CD4-positive, CD25-positive, alpha-beta regulatory T cell (primary cell): ENCODE measurements around the gene BRCA1. TPM values are rescaled to one million over a fixed set of nuclear protein-coding genes. Genes with fewer than 3 reads are reported as not detected.
"Not testable (repeated sequence)": the region's sequence is repeated elsewhere in the genome, so short reads cannot be mapped to it uniquely, and the experiment has no call there.

Experiments
- ATAC-seq, 2 donors: fragments of 150-1000 bp; cut with Tn5 transposase; one replicate each; pipeline ENCODE4 v1.10.0; 2021; ENCODE audit warnings: low read depth in 2 of 2, moderate number of reproducible peaks in 2 of 2, moderate library complexity in 1 of 2
- DNase-seq, 3 donors: peaks; one replicate each; pipeline versions ENCODE4 v3.0.0 to v3.0.0-alpha.2; 2012 to 2022; ENCODE audit warnings: mixed read lengths in 1 of 3
- H3K27ac ChIP-seq: one replicate; pipeline ENCODE4 v1.7.0; 2013; ENCODE audit warnings: mild to moderate bottlenecking, low read length; ENCODE audit not compliant: insufficient read depth, poor library complexity, severe bottlenecking
- H3K27me3 ChIP-seq: one replicate; pipeline ENCODE4 v1.7.0; 2013; ENCODE audit warnings: low read length; ENCODE audit not compliant: control insufficient read depth, insufficient read depth
- H3K36me3 ChIP-seq: one replicate; pipeline ENCODE4 v1.7.0; 2013; ENCODE audit warnings: mild to moderate bottlenecking, low read length, moderate library complexity; ENCODE audit not compliant: control insufficient read depth, insufficient read depth
- H3K4me1 ChIP-seq: 2 replicates; pipeline ENCODE4 v1.7.0; 2013; ENCODE audit warnings: mild to moderate bottlenecking, low read length; ENCODE audit not compliant: insufficient read depth, control insufficient read depth, poor library complexity, severe bottlenecking
- H3K4me3 ChIP-seq: one replicate; pipeline ENCODE4 v1.7.0; 2013; ENCODE audit warnings: low read depth, mild to moderate bottlenecking, low read length, moderate library complexity
- H3K9me3 ChIP-seq, 2 experiments: 1 replicate in 1 of 2; 2 replicates in 1 of 2; pipeline ENCODE4 v1.7.0; 2013; ENCODE audit warnings: low read length in 2 of 2, mild to moderate bottlenecking in 1 of 2, moderate library complexity in 1 of 2; ENCODE audit not compliant: control insufficient read depth in 2 of 2
- H3K27ac Mint-ChIP-seq, 3 donors: one replicate each; pipeline ENCODE4 v1.8.0; 2020 to 2022; ENCODE audit warnings: mild to moderate bottlenecking in 3 of 3, mixed read lengths in 3 of 3, moderate library complexity in 2 of 3
- H3K27me3 Mint-ChIP-seq: one replicate; pipeline ENCODE4 v1.8.0; 2022; ENCODE audit warnings: mild to moderate bottlenecking, mixed read lengths
- H3K36me3 Mint-ChIP-seq: one replicate; pipeline ENCODE4 v1.8.0; 2020; ENCODE audit warnings: mixed read lengths
- H3K4me1 Mint-ChIP-seq, 4 donors: one replicate each; pipeline ENCODE4 v1.8.0; 2020 to 2022; ENCODE audit warnings: mixed read lengths in 4 of 4, mild to moderate bottlenecking in 1 of 4
- H3K4me3 Mint-ChIP-seq, 4 donors: one replicate each; pipeline ENCODE4 v1.8.0; 2020 to 2022; ENCODE audit warnings: mild to moderate bottlenecking in 4 of 4, mixed read lengths in 4 of 4, moderate library complexity in 3 of 4
- H3K9me3 Mint-ChIP-seq, 7 donors: one replicate each; pipeline ENCODE4 v1.8.0; 2020 to 2022; ENCODE audit warnings: mixed read lengths in 7 of 7, mild to moderate bottlenecking in 3 of 7, moderate library complexity in 2 of 7
- polyA plus RNA-seq, 4 donors: library from polyadenylated mRNA; unstranded; fragments of 300-500 nt; fragmentation: Illumina TruSeq; gene quantifications; one replicate each; pipeline ENCODE4 v1.2.3, GENCODE V29; 2021
- total RNA-seq: library from RNA; stranded (reverse); gene quantifications from one replicate; pipeline ENCODE4 v1.2.3, GENCODE V29; 2022

The BRCA1 gene
- total and polyA plus RNA-seq, 5 donors from 2014 or later, result 1.0 to 5.7 (median 1.8) TPM

DNA sequence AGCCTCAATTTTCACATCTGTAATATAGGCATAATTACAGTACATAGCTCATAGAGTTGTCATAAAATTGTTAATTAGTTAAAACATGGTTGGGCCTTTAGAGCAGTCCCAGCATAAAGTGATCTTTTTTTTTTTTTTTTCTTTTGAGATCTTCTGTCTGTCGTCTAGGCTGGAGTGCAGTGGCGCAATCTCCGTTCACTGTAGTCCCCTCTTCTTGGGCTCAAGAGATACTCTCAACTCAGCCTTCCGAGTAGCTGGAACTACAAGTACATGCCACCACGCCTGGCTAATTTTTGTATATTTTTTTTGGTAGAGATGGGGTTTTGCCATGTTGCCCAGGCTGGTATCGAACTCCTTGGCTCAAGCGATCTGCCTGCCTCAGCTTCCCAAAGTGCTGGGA is 69.1 kb downstream of the BRCA1 start:
- Mint-ChIP-seq H3K36me3 (no peaks in the 10 kb centered on the region), H3K4me1 (no peaks in the 10 kb centered on the region), H3K27ac (no peak overlapping the region), H3K4me3 (no peak overlapping the region), H3K27me3 (no peaks in the 10 kb centered on the region), H3K9me3 (no peaks in the 10 kb centered on the region)
- no peak for DNase-seq
- H3K27me3 ChIP-seq, result no peaks in the 10 kb centered on the region
- no peak overlapping the region for H3K27ac ChIP-seq
- no peak for ATAC-seq
- H3K4me1 ChIP-seq, result no peaks in the 10 kb centered on the region
- H3K4me3 ChIP-seq, result no peak overlapping the region
- no peaks in the 10 kb centered on the region for H3K36me3 ChIP-seq
- no peaks in the 10 kb centered on the region for H3K9me3 ChIP-seq

DNA sequence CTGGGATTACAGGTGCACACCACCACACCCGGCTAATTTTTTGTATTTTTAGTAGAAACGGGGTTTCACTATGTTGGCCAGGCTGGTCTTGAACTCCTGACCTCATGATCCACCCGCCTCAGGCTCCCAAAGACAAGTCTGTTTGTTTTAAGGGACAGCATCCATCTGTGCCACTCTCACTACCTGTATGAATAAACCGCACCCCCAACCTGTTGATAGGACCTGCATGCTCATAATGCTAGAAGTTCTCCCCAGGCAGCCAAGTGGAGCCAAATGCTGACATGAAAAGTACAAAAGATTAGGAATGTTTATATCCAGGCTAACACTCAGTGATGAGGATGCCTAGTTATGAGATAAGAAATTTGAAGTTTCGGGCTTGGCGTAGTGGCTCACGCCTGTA is 72.2 kb downstream of the BRCA1 start:
- H3K9me3 Mint-ChIP-seq, H3K4me3 ChIP-seq, H3K27ac Mint-ChIP-seq, DNase-seq, H3K9me3 ChIP-seq, H3K4me3 Mint-ChIP-seq, H3K27me3 Mint-ChIP-seq, H3K36me3 ChIP-seq, H3K4me1 ChIP-seq, H3K4me1 Mint-ChIP-seq, H3K36me3 Mint-ChIP-seq, H3K27me3 ChIP-seq, H3K27ac ChIP-seq, ATAC-seq: not testable (repeated sequence)

DNA sequence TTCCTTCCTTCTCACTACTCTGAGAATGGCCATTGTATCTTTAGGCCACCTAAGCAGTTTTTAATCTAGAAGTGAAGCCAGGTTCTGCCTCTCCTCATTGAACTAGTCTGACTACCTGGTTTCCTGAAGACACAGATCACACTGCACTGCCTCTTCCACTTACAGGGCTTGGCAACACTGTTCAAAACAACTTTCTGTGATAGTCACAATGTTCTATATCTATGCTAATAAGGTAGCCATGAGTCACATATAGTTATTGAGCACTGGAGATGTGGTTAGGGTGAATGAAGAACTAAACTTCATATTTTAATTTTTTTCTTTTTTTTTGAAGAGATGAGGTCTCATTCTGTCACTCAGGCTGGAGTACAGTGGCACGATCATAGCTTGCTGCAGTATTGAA is 73.2 kb downstream of the BRCA1 start:
- Histone ChIP-seq H3K4me1 (no peaks in the 10 kb centered on the region), H3K27ac (no peak overlapping the region), H3K36me3 (no peaks in the 10 kb centered on the region), H3K9me3 (no peaks in the 10 kb centered on the region), H3K27me3 (no peaks in the 10 kb centered on the region), H3K4me3 (no peak overlapping the region)
- no peak overlapping the region for H3K27ac Mint-ChIP-seq
- H3K36me3 Mint-ChIP-seq, result no peaks in the 10 kb centered on the region
- no peaks in the 10 kb centered on the region for H3K4me1 Mint-ChIP-seq
- DNase-seq, result no peak
- no peak overlapping the region for H3K4me3 Mint-ChIP-seq
- H3K27me3 Mint-ChIP-seq, result no peaks in the 10 kb centered on the region
- no peaks in the 10 kb centered on the region for H3K9me3 Mint-ChIP-seq
- no peak for ATAC-seq

- no peak for DNase-seq
- peak overlapping the region in 1 of 3 donors; percentile 6 for H3K27ac Mint-ChIP-seq
- no peak overlapping the region for H3K4me3 Mint-ChIP-seq
- Histone ChIP-seq H3K36me3 (no peaks in the 10 kb centered on the region), H3K27ac (no peak overlapping the region), H3K9me3 (no peaks in the 10 kb centered on the region), H3K4me3 (no peak overlapping the region), H3K4me1 (no peaks in the 10 kb centered on the region), H3K27me3 (no peaks in the 10 kb centered on the region)
- H3K27me3 Mint-ChIP-seq, result no peaks in the 10 kb centered on the region
- H3K9me3 Mint-ChIP-seq, result no peaks in the 10 kb centered on the region
- no peaks in the 10 kb centered on the region for H3K36me3 Mint-ChIP-seq
- no peak for ATAC-seq
- no peaks in the 10 kb centered on the region for H3K4me1 Mint-ChIP-seq
Measured at GRCh38 chr17:43044024-43044423, 81.1 kb downstream of the BRCA1 start.

- Mint-ChIP-seq H3K27me3 (no peaks in the 10 kb centered on the region), H3K36me3 (no peaks in the 10 kb centered on the region), H3K27ac (no peak overlapping the region), H3K9me3 (no peaks in the 10 kb centered on the region), H3K4me1 (no peaks in the 10 kb centered on the region), H3K4me3 (no peak overlapping the region)
- Histone ChIP-seq H3K36me3 (no peaks in the 10 kb centered on the region), H3K4me3 (no peak overlapping the region), H3K27ac (no peak overlapping the region), H3K4me1 (no peaks in the 10 kb centered on the region), H3K9me3 (no peaks in the 10 kb centered on the region), H3K27me3 (no peaks in the 10 kb centered on the region)
- DNase-seq (no peak), ATAC-seq (no peak)
Measured at GRCh38 chr17:43043307-43043706, 81.9 kb downstream of the BRCA1 start.

- no peak for DNase-seq
- Histone ChIP-seq H3K9me3 (no peaks in the 10 kb centered on the region), H3K36me3 (no peaks in the 10 kb centered on the region), H3K27ac (no peak overlapping the region), H3K4me1 (no peaks in the 10 kb centered on the region), H3K27me3 (no peaks in the 10 kb centered on the region), H3K4me3 (no peak overlapping the region)
- H3K9me3 Mint-ChIP-seq, result no peaks in the 10 kb centered on the region
- no peaks in the 10 kb centered on the region for H3K4me1 Mint-ChIP-seq
- no peaks in the 10 kb centered on the region for H3K27me3 Mint-ChIP-seq
- no peak for ATAC-seq
- H3K36me3 Mint-ChIP-seq, result no peaks in the 10 kb centered on the region
- H3K4me3 Mint-ChIP-seq, result no peak overlapping the region
- H3K27ac Mint-ChIP-seq, result no peak overlapping the region
Measured at GRCh38 chr17:43042025-43042628, 83.0 kb downstream of the BRCA1 start.

DNA sequence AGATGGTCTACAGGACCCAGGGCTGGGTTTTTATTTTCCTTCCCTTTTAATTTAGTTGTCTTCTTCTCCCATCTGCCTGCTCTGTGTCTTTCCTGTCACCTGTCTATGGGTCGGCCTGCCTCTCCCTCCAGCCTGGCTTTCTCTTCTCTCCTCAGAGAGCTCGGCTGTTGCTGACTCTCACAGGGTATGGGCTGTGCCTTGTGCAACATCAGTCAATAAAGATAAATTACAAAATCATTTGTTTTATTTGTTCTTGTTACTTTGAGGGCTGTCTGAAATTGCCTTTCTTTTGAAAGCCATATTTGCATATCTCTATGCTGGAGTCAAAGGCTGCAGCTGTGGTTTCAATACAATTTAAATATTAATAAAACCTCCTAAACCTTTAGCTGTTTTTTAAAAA is 84.5 kb downstream of the BRCA1 start:
- ATAC-seq, result no peak
- no peaks in the 10 kb centered on the region for H3K36me3 Mint-ChIP-seq
- no peak overlapping the region for H3K4me3 Mint-ChIP-seq
- no peaks in the 10 kb centered on the region for H3K4me1 Mint-ChIP-seq
- no peaks in the 10 kb centered on the region for H3K4me1 ChIP-seq
- no peaks in the 10 kb centered on the region for H3K9me3 Mint-ChIP-seq
- no peaks in the 10 kb centered on the region for H3K27me3 Mint-ChIP-seq
- no peak for DNase-seq
- H3K27ac Mint-ChIP-seq, result no peak overlapping the region
- H3K36me3 ChIP-seq, result no peaks in the 10 kb centered on the region
- H3K9me3 ChIP-seq, result no peaks in the 10 kb centered on the region
- H3K27me3 ChIP-seq, result no peaks in the 10 kb centered on the region
- no peak overlapping the region for H3K4me3 ChIP-seq
- H3K27ac ChIP-seq, result no peak overlapping the region

DNA sequence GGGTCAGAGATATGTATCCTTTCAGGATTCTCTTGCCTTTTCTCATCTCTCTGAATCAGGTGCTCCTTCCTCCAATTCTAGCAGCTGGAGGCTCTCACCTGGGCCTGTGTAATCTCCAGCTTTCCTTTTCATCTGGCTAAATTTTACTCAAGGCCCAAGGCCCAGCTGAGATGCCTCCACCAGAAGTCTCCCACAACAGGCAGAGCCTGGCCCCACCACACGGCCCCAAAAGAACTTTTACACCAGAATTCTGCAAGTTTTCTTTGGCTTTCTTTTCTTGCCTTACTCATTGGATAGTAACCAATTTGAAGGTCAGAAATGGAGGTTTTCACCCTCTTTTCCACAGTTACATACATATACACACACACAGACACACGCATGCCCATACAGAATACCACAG is 85.5 kb downstream of the BRCA1 start:
- peak overlapping the region in 2 of 3 donors; percentile 12 to 42 for H3K27ac Mint-ChIP-seq
- H3K27me3 ChIP-seq, result no peaks in the 10 kb centered on the region
- H3K36me3 Mint-ChIP-seq, result no peaks in the 10 kb centered on the region
- no peak overlapping the region for H3K4me3 Mint-ChIP-seq
- no peaks in the 10 kb centered on the region for H3K4me1 ChIP-seq
- ATAC-seq (no peak), DNase-seq (no peak)
- H3K9me3 Mint-ChIP-seq, result no peaks in the 10 kb centered on the region
- no peaks in the 10 kb centered on the region for H3K9me3 ChIP-seq
- no peaks in the 10 kb centered on the region for H3K4me1 Mint-ChIP-seq
- no peaks in the 10 kb centered on the region for H3K27me3 Mint-ChIP-seq
- H3K4me3 ChIP-seq, result no peak overlapping the region
- no peak overlapping the region for H3K27ac ChIP-seq
- no peaks in the 10 kb centered on the region for H3K36me3 ChIP-seq
